Prostate gland (tissue), 2 donors: ENCODE measurements around the gene FANK1.

Experiments
- CTCF ChIP-seq, 4 experiments: fragments of 200-600 bp in 2 of 4; fragments of 450-650 bp in 2 of 4; sonication (generic) in 2 of 4; IDR thresholded peaks; 1 replicate in 3 of 4; 2 replicates in 1 of 4; pipeline ENCODE4 v1.5.1; 2016 to 2019; ENCODE audit warnings: antibody characterized with exemption in 4 of 4, mild to moderate bottlenecking in 2 of 4, moderate library complexity in 2 of 4
- POLR2A ChIP-seq: fragments of 450-650 bp; IDR thresholded peaks from one replicate; pipeline ENCODE4 v1.6.1; 2016; ENCODE audit warnings: antibody characterized with exemption, mild to moderate bottlenecking
- POLR2AphosphoS5 ChIP-seq: sonication (generic); formaldehyde crosslinking; IDR thresholded peaks from one replicate; pipeline ENCODE4 v1.6.1; 2017; ENCODE audit warnings: antibody characterized with exemption

DNA sequence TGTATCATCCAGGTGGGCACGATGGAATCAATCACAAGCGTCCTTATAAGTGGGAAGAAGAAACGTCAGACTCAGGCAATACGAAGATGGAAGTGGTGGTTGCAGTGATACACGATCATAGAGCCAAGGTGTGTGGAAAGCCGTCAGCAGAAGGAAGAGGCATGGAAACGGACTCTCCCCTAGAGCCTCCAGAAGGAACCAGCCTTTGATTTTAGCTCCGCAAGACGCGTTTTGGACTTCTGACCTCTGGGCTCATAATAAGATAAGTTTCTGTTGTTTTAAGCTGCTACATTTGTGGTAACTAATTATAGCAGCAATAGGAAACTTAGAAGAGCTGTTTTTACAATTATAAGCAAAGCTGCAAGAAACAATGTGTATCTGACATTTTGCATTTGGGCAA is 14.8 kb downstream of the FANK1 start:
- TF ChIP-seq CTCF (IDR thresholded peaks at IDR 0.05) (no peak), POLR2AphosphoS5 (no peak), POLR2A (no peak)
